Activated B cell treated with CpG ODN at 0.5 μM for 24 hours (primary cell): Measurements from ENCODE around the gene MYL7. TPM values are rescaled to one million over a fixed set of nuclear protein-coding genes. Genes with fewer than 3 reads are reported as not detected.

Experiments
- ATAC-seq: fragments of 200-7000 bp; cut with Tn5 transposase; one replicate; pipeline ENCODE4 v1.10.0; 2021; ENCODE audit warnings: low read depth, mild to moderate bottlenecking, moderate library complexity
- CTCF ChIA-PET: fragments of 350-600 bp; sonication (Branson Sonifier 250); formaldehyde crosslinking; loops from one replicate; lab custom pipeline; 2021; ENCODE audit warnings: antibody characterized with exemption; lab: Charles Lee
- POLR2A ChIA-PET: fragments of 350-600 bp; sonication (Branson Sonifier 250); formaldehyde crosslinking; loops from one replicate; lab custom pipeline; 2021; ENCODE audit warnings: antibody characterized with exemption; lab: Charles Lee
- DNase-seq: peaks from one replicate; pipeline ENCODE4 v3.0.0; 2022
- H3K27ac Mint-ChIP-seq: one replicate; pipeline ENCODE4 v1.8.0; 2020; ENCODE audit warnings: mixed read lengths
- H3K27me3 Mint-ChIP-seq: one replicate; pipeline ENCODE4 v1.8.0; 2021; ENCODE audit warnings: mixed read lengths
- H3K36me3 Mint-ChIP-seq: one replicate; pipeline ENCODE4 v1.8.0; 2021; ENCODE audit warnings: low read depth, mixed read lengths
- H3K4me1 Mint-ChIP-seq: one replicate; pipeline ENCODE4 v1.8.0; 2021; ENCODE audit warnings: mixed read lengths
- H3K4me3 Mint-ChIP-seq: one replicate; pipeline ENCODE4 v1.8.0; 2020; ENCODE audit warnings: mild to moderate bottlenecking, mixed read lengths
- H3K9me3 Mint-ChIP-seq: one replicate; pipeline ENCODE4 v1.8.0; 2020; ENCODE audit warnings: mixed read lengths
- CTCF ChIP-seq: fragments of 200-600 bp; IDR thresholded peaks from one replicate; pipeline ENCODE4 v1.8.0; 2022; ENCODE audit warnings: antibody characterized with exemption, mild to moderate bottlenecking
- intact Hi-C: fragments of 100-400 bp; cut with micrococcal nuclease; formaldehyde crosslinking; loops from one replicate; pipeline ENCODE4 v1.15.1; 2024
- total RNA-seq: library from RNA; stranded (reverse); gene quantifications from 2 replicates; pipeline ENCODE4 v1.2.3, GENCODE V29; 2022

MYL7 gene
- total RNA-seq, 1 donor from 2014 or later, result not detected

DNA sequence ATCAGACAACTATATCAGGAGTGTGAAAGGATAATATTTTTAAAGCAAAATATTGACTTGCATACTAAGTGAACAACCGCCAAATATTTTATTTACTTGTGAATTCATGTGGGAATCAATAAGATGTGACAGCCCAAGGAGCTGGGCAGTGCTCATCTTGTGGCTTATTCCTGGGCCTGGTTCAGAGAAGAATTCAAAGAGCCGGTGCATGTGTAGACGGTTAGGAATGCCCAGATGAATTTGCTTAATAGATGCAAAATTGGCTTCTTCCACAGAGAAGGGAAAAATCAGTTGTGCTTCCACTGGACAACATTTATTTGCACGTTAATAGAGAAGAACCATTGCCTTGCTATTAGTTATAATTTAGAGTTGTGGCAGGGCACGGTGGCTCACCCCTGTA lies 4.4 kb downstream of the MYL7 start:
- no peak overlapping the region for H3K4me3 Mint-ChIP-seq
- no peaks in the 10 kb centered on the region for H3K27me3 Mint-ChIP-seq
- DNase-seq, result no peak
- H3K27ac Mint-ChIP-seq, result no peak overlapping the region
- H3K36me3 Mint-ChIP-seq, result no peaks in the 10 kb centered on the region
- CTCF ChIA-PET, result no interaction called here
- no peaks in the 10 kb centered on the region for H3K9me3 Mint-ChIP-seq
- TF ChIP-seq CTCF, result no peak
- intact Hi-C loops, result no loop called here
- no peak for ATAC-seq
- no peaks in the 10 kb centered on the region for H3K4me1 Mint-ChIP-seq
- POLR2A ChIA-PET, result no interaction called here

GRCh38 chr7:44134943-44135628 lies 6.0 kb downstream of the MYL7 start:
- no peaks in the 10 kb centered on the region for H3K4me1 Mint-ChIP-seq
- POLR2A ChIA-PET, result interaction anchor here (0.6 kb wide), 1 partner anchor 560 kb away, joined by 3 read pairs; no protein-coding TSS in a partner anchor

GRCh38 chr7:44133295-44133694 lies 7.8 kb downstream of the MYL7 start:
- no peaks in the 10 kb centered on the region for H3K27me3 Mint-ChIP-seq
- POLR2A ChIA-PET, result no interaction called here
- DNase-seq, result no peak
- no peak overlapping the region for H3K27ac Mint-ChIP-seq
- no peaks in the 10 kb centered on the region for H3K4me1 Mint-ChIP-seq
- no peak for ATAC-seq
- CTCF ChIA-PET, result no interaction called here
- H3K9me3 Mint-ChIP-seq, result no peaks in the 10 kb centered on the region
- intact Hi-C loops, result no loop called here
- no peaks in the 10 kb centered on the region for H3K36me3 Mint-ChIP-seq
- TF ChIP-seq CTCF, result no peak
- no peak overlapping the region for H3K4me3 Mint-ChIP-seq

More at GRCh38 chr7:44134943-44135628, 6.0 kb downstream of the MYL7 start:
- DNase-seq, result no peak
- no peak for ATAC-seq
- Mint-ChIP-seq H3K9me3 (no peaks in the 10 kb centered on the region), H3K36me3 (no peaks in the 10 kb centered on the region), H3K27me3 (no peaks in the 10 kb centered on the region), H3K27ac (no peak overlapping the region), H3K4me3 (no peak overlapping the region)
- CTCF ChIA-PET, result no interaction called here
- no peak for TF ChIP-seq CTCF
- intact Hi-C loops, result no loop called here

GRCh38 chr7:44132039-44132438 lies 9.1 kb downstream of the MYL7 start:
- no peaks in the 10 kb centered on the region for H3K36me3 Mint-ChIP-seq
- TF ChIP-seq CTCF, result no peak
- H3K27ac Mint-ChIP-seq, result no peak overlapping the region
- POLR2A ChIA-PET, result interaction anchor here (0.5 kb wide), 1 partner anchor 336 kb away, joined by 6 read pairs; no protein-coding TSS in a partner anchor
- intact Hi-C loops, result no loop called here
- no peaks in the 10 kb centered on the region for H3K27me3 Mint-ChIP-seq
- CTCF ChIA-PET, result no interaction called here
- H3K4me1 Mint-ChIP-seq, result no peaks in the 10 kb centered on the region
- no peak overlapping the region for H3K4me3 Mint-ChIP-seq
- no peak for ATAC-seq
- no peak for DNase-seq
- peaks cover 8% of the 10 kb centered on the region for H3K9me3 Mint-ChIP-seq

- no peak for TF ChIP-seq CTCF
- ChIA-PET CTCF (no interaction called here), POLR2A (no interaction called here)
- Mint-ChIP-seq H3K36me3 (no peaks in the 10 kb centered on the region), H3K27me3 (no peaks in the 10 kb centered on the region), H3K9me3 (peaks cover 8% of the 10 kb centered on the region), H3K27ac (no peak overlapping the region), H3K4me1 (no peaks in the 10 kb centered on the region), H3K4me3 (no peak overlapping the region)
- no peak for DNase-seq
- ATAC-seq, result no peak
- intact Hi-C loops, result no loop called here
Observed at GRCh38 chr7:44131173-44132029, 9.7 kb downstream of the MYL7 start.
